Measurements from ENCODE around the gene JUP.

GRCh38 chr17:41766135-41766534 lies 20.4 kb downstream of the JUP start:
- TF ChIP-seq CTCF (IDR thresholded peaks at IDR 0.05; ENCODE audit: poor library complexity) (no peak), EZH2 (IDR thresholded peaks at IDR 0.05; ENCODE audit: borderline replicate concordance) (no peak), EZH2phosphoT487 (IDR thresholded peaks at IDR 0.05; ENCODE audit: low read depth, severe bottlenecking, unreplicated experiment) (no peak)

Data from hepatocyte (in vitro differentiated cells).